Measurements from ENCODE around the gene TSNAXIP1.
"Not testable (repeated sequence)": the region's sequence is repeated elsewhere in the genome, so short reads cannot be mapped to it uniquely, and the experiment has no call there.

TSNAXIP1 gene

DNA sequence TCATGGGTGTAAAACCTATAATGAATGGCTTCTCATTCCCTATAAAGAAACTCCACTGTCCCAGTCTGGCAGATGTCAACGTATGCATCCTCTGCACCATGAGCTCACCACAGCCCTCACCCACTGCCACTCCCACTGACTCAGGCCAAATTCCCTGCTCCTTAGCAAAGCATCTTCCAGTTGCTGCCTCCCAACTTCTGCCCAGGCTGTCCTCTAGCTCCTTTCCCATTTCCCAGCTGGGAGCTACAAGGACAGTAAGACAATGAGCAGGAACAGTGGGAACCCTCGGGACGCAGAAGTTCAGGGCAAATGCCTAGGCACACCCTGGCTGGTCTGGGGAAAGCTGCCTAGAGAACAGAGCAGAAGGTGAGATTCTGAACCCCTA lies 26.3 kb downstream of the TSNAXIP1 start:
- H3K27me3 ChIP-seq (ENCODE audit: insufficient read depth, low read depth, severe bottlenecking) = no peaks in the 10 kb centered on the region
- H3K4me3 ChIP-seq (ENCODE audit: low read depth, low read length) = peak overlapping the region; percentile 83
- H3K27ac ChIP-seq = peak overlapping the region; percentile 69
- no peaks in the 10 kb centered on the region for H3K9me3 ChIP-seq (ENCODE audit: severe bottlenecking)
- H3K36me3 ChIP-seq = peaks cover 40% of the 10 kb centered on the region
- TF ChIP-seq, protein P1, sequence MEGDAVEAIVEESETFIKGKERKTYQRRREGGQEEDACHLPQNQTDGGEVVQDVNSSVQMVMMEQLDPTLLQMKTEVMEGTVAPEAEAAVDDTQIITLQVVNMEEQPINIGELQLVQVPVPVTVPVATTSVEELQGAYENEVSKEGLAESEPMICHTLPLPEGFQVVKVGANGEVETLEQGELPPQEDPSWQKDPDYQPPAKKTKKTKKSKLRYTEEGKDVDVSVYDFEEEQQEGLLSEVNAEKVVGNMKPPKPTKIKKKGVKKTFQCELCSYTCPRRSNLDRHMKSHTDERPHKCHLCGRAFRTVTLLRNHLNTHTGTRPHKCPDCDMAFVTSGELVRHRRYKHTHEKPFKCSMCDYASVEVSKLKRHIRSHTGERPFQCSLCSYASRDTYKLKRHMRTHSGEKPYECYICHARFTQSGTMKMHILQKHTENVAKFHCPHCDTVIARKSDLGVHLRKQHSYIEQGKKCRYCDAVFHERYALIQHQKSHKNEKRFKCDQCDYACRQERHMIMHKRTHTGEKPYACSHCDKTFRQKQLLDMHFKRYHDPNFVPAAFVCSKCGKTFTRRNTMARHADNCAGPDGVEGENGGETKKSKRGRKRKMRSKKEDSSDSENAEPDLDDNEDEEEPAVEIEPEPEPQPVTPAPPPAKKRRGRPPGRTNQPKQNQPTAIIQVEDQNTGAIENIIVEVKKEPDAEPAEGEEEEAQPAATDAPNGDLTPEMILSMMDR (IDR thresholded peaks at IDR 0.05; ENCODE audit: low read depth, low read length) = no peak
- DNase-seq = no peak

DNA sequence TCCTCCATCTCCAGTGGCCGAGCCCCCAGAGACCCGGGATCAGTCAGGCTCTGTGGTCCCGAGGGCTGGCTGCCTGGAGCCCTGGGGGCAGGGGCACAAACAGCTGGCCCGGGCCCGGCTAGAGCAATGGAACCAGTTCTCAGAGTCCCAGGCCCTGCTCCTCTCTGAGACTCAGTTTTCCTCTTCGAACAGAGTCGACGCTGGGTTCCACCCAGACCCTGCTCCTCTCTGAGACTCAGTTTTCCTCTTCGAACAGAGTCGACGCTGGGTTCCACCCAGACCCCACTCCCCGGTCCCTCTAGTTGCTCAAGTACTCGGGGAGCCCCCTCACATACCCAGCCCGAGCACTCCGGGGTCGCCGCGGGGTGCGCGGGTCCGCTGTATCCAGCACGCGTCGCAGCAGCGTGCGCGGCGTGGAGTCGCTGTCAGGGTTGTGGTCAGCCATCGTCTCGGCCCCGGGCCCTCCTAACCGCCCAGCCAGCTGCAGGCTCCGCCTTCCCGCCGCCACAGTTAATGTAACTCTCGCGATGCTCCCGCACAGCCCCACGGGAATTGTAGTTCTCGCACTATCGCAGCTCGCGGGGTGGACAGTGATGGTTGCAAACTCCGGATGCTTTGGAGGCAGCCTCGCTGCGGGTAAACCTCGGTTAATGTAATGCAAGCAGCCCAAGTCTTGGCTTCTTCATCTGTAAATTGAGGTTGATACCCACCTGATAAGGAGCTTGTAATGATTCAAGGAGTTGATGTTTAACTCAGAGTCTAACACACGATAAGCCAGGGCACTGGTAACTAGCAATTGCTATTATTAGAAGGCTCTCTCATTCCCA lies 26.9 kb downstream of the TSNAXIP1 start:
- Histone ChIP-seq H3K27me3 (ENCODE audit: insufficient read depth, low read depth, severe bottlenecking) (no peaks in the 10 kb centered on the region), H3K36me3 (peaks cover 34% of the 10 kb centered on the region), H3K9me3 (ENCODE audit: severe bottlenecking) (no peaks in the 10 kb centered on the region), H3K4me3 (ENCODE audit: low read depth, low read length) (peak overlapping the region; percentile 83), H3K27ac (peak overlapping the region; percentile 69)
- DNase-seq = peak; percentile 93
- TF ChIP-seq, protein P1 (IDR thresholded peaks at IDR 0.05; ENCODE audit: low read depth, low read length) = no peak

DNA sequence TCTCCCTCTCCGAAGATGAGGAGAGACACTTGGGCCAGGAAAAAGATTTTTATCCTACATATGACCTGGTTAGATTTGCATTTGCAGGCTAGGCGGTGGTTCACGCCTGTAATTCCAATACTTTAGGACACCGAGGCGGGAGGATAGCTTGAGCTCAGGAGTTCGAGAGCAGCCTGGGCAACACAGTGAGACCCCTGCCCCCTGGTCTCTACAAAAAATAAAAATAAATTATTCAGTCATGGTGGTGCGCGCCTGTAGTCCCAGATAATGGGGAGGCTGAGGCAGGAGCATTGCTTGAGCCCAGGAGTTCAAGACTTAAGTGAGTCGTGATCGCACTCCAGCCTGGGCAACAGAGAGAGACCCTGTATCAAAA lies 27.5 kb downstream of the TSNAXIP1 start:
- Histone ChIP-seq H3K27me3 (ENCODE audit: insufficient read depth, low read depth, severe bottlenecking) (no peaks in the 10 kb centered on the region), H3K27ac (no peak overlapping the region), H3K9me3 (ENCODE audit: severe bottlenecking) (no peaks in the 10 kb centered on the region), H3K4me3 (ENCODE audit: low read depth, low read length) (peak overlapping the region; percentile 83), H3K36me3 (peaks cover 31% of the 10 kb centered on the region)
- TF ChIP-seq, protein P1 (IDR thresholded peaks at IDR 0.05; ENCODE audit: low read depth, low read length) = no peak
- DNase-seq = no peak

DNA sequence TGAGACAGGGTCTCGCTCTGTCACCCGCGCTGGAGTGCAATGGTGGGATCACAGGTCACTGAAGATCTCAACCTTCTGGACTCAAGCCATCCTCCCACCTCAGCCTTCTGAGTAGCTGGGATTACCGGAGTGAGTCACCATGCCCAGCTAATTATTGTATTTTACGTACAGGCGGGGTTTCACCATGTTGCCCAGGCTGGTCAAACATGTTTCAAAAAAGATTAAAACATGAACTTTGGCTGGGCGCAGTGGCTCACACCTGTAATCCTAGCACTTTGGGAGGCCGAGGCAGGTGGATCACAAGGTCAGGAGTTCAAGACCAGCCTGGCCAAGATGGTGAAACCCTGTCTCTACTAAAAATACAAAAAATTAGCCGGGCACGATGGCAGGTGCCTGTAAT lies 30.5 kb downstream of the TSNAXIP1 start:
- not testable (repeated sequence) for H3K27ac ChIP-seq; H3K27me3 ChIP-seq (ENCODE audit: insufficient read depth, low read depth, severe bottlenecking); H3K4me3 ChIP-seq (ENCODE audit: low read depth, low read length); H3K36me3 ChIP-seq; DNase-seq; H3K9me3 ChIP-seq (ENCODE audit: severe bottlenecking)

DNA sequence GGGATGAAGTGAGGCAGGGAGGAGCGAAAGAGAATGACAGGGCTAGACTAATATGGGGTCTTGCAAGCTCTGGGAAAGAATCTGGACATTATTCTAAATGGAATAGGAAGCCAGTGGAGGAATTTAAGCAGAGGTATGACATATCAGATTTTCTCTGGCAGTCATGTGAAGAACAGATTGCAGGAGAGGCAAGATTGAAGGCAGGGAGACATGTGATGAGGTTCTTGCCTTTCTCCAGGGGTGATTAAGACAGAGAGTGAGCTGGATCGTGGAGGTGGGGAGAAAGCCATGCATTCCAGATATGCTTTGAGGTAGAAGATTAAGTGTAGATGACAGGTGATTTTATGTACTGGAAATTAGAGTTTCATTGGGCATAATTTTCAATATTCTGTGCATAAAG lies 31.1 kb downstream of the TSNAXIP1 start:
- DNase-seq = no peak
- Histone ChIP-seq H3K4me3 (ENCODE audit: low read depth, low read length) (no peak overlapping the region), H3K9me3 (ENCODE audit: severe bottlenecking) (no peaks in the 10 kb centered on the region), H3K36me3 (peaks cover 2% of the 10 kb centered on the region; the same call in 1 of the 2 replicates), H3K27ac (no peak overlapping the region), H3K27me3 (ENCODE audit: insufficient read depth, low read depth, severe bottlenecking) (no peaks in the 10 kb centered on the region)
- TF ChIP-seq, protein P1 (IDR thresholded peaks at IDR 0.05; ENCODE audit: low read depth, low read length) = no peak

DNA sequence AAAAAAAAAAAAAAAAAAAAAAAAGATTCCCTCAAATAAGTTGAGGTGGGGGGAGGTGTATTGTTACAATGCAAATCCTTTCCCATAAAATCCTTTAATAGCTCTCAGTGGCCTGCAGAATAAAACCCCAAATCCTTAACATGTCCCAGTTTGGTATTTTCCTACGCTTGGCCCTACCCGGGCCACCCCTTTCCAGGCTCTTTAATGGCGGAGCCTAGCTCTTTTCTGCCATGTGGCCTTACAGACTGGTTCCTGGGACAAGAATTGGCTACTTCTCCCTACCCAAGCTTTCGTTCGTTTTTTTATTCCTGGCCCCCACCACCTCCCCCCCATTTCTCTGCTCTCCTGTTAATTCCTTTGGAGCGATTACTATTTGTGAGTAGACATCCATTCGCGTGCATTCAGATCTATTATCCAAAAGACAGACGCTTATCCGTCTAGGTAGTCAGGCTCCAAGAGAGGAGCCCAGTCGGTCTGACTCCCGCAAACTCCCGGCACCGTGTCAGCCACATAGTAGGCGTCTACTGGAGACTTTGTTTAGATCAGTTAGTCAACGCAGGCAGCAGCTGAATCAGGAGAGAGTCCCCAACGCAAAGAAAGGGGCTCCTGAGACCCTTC lies 34.6 kb downstream of the TSNAXIP1 start:
- peak overlapping the region; percentile 99 for H3K27ac ChIP-seq
- no peaks in the 10 kb centered on the region for H3K9me3 ChIP-seq (ENCODE audit: severe bottlenecking)
- no peak for DNase-seq
- TF ChIP-seq, protein P1 (IDR thresholded peaks at IDR 0.05; ENCODE audit: low read depth, low read length) = no peak
- H3K27me3 ChIP-seq (ENCODE audit: insufficient read depth, low read depth, severe bottlenecking) = no peaks in the 10 kb centered on the region
- H3K4me3 ChIP-seq (ENCODE audit: low read depth, low read length) = peak overlapping the region; percentile 84
- H3K36me3 ChIP-seq = peaks cover 19% of the 10 kb centered on the region

Measured in WERI-Rb-1 (cell line).